PC-3 (cell line): Measurements from ENCODE around the gene PCMT1.

Source experiments
- CTCF ChIP-seq: fragments of 300-600 bp; sonication (generic); conservative IDR thresholded peaks from 2 replicates; pipeline ENCODE4 v1.5.1; 2017; ENCODE audit warnings: antibody characterized with exemption, low read depth, mild to moderate bottlenecking, low read length
- EZH2 ChIP-seq: fragments of 300-600 bp; sonication (generic); IDR thresholded peaks from one replicate; pipeline ENCODE4 v1.6.1; 2017; ENCODE audit warnings: antibody characterized with exemption, mild to moderate bottlenecking, low read length; ENCODE audit not compliant: unreplicated experiment
- EZH2phosphoT487 ChIP-seq: fragments of 300-600 bp; sonication (generic); IDR thresholded peaks from 2 replicates; pipeline ENCODE4 v1.6.1; 2018; ENCODE audit warnings: mild to moderate bottlenecking, antibody characterized with exemption, low read length, borderline replicate concordance

- no peak for TF ChIP-seq CTCF
- TF ChIP-seq EZH2, result no peak
- TF ChIP-seq EZH2phosphoT487, result no peak
Measured at GRCh38 chr6:149771925-149772324, 22.4 kb downstream of the PCMT1 start.
